ENCODE measurements around the gene LIMCH1.

Gene LIMCH1

GRCh38 chr4:41624765-41625164 is 86.8 kb downstream of the LIMCH1 start:
- Histone ChIP-seq H3K27me3 (ENCODE audit: control insufficient read depth in 1 of 2, insufficient read depth in 2 of 2, low read length in 2 of 2) (no peaks in the 10 kb centered on the region), H3K4me1 (ENCODE audit: control insufficient read depth, insufficient read depth, low read length) (no peaks in the 10 kb centered on the region), H3K9ac (ENCODE audit: low read length in 2 of 2) (no peak overlapping the region), H3K9me3 (ENCODE audit: control insufficient read depth in 2 of 2, low read length in 2 of 2) (no peaks in the 10 kb centered on the region), H3K27ac (ENCODE audit: low read length) (no peak overlapping the region), H3K36me3 (ENCODE audit: control insufficient read depth in 2 of 2, insufficient read depth in 2 of 2, low read length in 2 of 2) (no peaks in the 10 kb centered on the region), H3K4me3 (ENCODE audit: low read length in 2 of 2) (no peak overlapping the region)

- Histone ChIP-seq H3K4me1 (ENCODE audit: control insufficient read depth, insufficient read depth, low read length) (no peaks in the 10 kb centered on the region), H3K27ac (ENCODE audit: low read length) (no peak overlapping the region), H3K9me3 (ENCODE audit: control insufficient read depth in 2 of 2, low read length in 2 of 2) (no peaks in the 10 kb centered on the region), H3K27me3 (ENCODE audit: control insufficient read depth in 1 of 2, insufficient read depth in 2 of 2, low read length in 2 of 2) (no peaks in the 10 kb centered on the region), H3K4me3 (ENCODE audit: low read length in 2 of 2) (no peak overlapping the region), H3K36me3 (ENCODE audit: control insufficient read depth in 2 of 2, insufficient read depth in 2 of 2, low read length in 2 of 2) (no peaks in the 10 kb centered on the region), H3K9ac (ENCODE audit: low read length in 2 of 2) (no peak overlapping the region)
These were observed 87.6 kb downstream of the LIMCH1 start for GRCh38 chr4:41625531-41625930.

GRCh38 chr4:41628936-41629335 is 91.0 kb downstream of the LIMCH1 start:
- H3K27ac ChIP-seq (ENCODE audit: low read length) = no peak overlapping the region
- no peaks in the 10 kb centered on the region for H3K36me3 ChIP-seq (ENCODE audit: control insufficient read depth in 2 of 2, insufficient read depth in 2 of 2, low read length in 2 of 2)
- no peaks in the 10 kb centered on the region for H3K4me1 ChIP-seq (ENCODE audit: control insufficient read depth, insufficient read depth, low read length)
- no peak overlapping the region for H3K9ac ChIP-seq (ENCODE audit: low read length in 2 of 2)
- H3K27me3 ChIP-seq (ENCODE audit: control insufficient read depth in 1 of 2, insufficient read depth in 2 of 2, low read length in 2 of 2) = no peaks in the 10 kb centered on the region
- H3K4me3 ChIP-seq (ENCODE audit: low read length in 2 of 2) = no peak overlapping the region
- no peaks in the 10 kb centered on the region for H3K9me3 ChIP-seq (ENCODE audit: control insufficient read depth in 2 of 2, low read length in 2 of 2)

GRCh38 chr4:41631523-41631922 is 93.6 kb downstream of the LIMCH1 start:
- no peak overlapping the region for H3K27ac ChIP-seq (ENCODE audit: low read length)
- H3K9ac ChIP-seq (ENCODE audit: low read length in 2 of 2) = no peak overlapping the region
- no peaks in the 10 kb centered on the region for H3K27me3 ChIP-seq (ENCODE audit: control insufficient read depth in 1 of 2, insufficient read depth in 2 of 2, low read length in 2 of 2)
- no peaks in the 10 kb centered on the region for H3K9me3 ChIP-seq (ENCODE audit: control insufficient read depth in 2 of 2, low read length in 2 of 2)
- H3K36me3 ChIP-seq (ENCODE audit: control insufficient read depth in 2 of 2, insufficient read depth in 2 of 2, low read length in 2 of 2) = no peaks in the 10 kb centered on the region
- no peak overlapping the region for H3K4me3 ChIP-seq (ENCODE audit: low read length in 2 of 2)
- no peaks in the 10 kb centered on the region for H3K4me1 ChIP-seq (ENCODE audit: control insufficient read depth, insufficient read depth, low read length)

- H3K4me1 ChIP-seq (ENCODE audit: control insufficient read depth, insufficient read depth, low read length) = no peaks in the 10 kb centered on the region
- no peaks in the 10 kb centered on the region for H3K27me3 ChIP-seq (ENCODE audit: control insufficient read depth in 1 of 2, insufficient read depth in 2 of 2, low read length in 2 of 2)
- no peak overlapping the region for H3K27ac ChIP-seq (ENCODE audit: low read length)
- no peaks in the 10 kb centered on the region for H3K36me3 ChIP-seq (ENCODE audit: control insufficient read depth in 2 of 2, insufficient read depth in 2 of 2, low read length in 2 of 2)
- H3K4me3 ChIP-seq (ENCODE audit: low read length in 2 of 2) = no peak overlapping the region
- no peak overlapping the region for H3K9ac ChIP-seq (ENCODE audit: low read length in 2 of 2)
- no peaks in the 10 kb centered on the region for H3K9me3 ChIP-seq (ENCODE audit: control insufficient read depth in 2 of 2, low read length in 2 of 2)
These were observed 94.6 kb downstream of the LIMCH1 start for GRCh38 chr4:41632481-41633073.

GRCh38 chr4:41633321-41633720 is 95.4 kb downstream of the LIMCH1 start:
- H3K27me3 ChIP-seq (ENCODE audit: control insufficient read depth in 1 of 2, insufficient read depth in 2 of 2, low read length in 2 of 2) = no peaks in the 10 kb centered on the region
- no peak overlapping the region for H3K4me3 ChIP-seq (ENCODE audit: low read length in 2 of 2)
- H3K4me1 ChIP-seq (ENCODE audit: control insufficient read depth, insufficient read depth, low read length) = no peaks in the 10 kb centered on the region
- no peak overlapping the region for H3K27ac ChIP-seq (ENCODE audit: low read length)
- no peaks in the 10 kb centered on the region for H3K9me3 ChIP-seq (ENCODE audit: control insufficient read depth in 2 of 2, low read length in 2 of 2)
- H3K36me3 ChIP-seq (ENCODE audit: control insufficient read depth in 2 of 2, insufficient read depth in 2 of 2, low read length in 2 of 2) = no peaks in the 10 kb centered on the region
- H3K9ac ChIP-seq (ENCODE audit: low read length in 2 of 2) = no peak overlapping the region

GRCh38 chr4:41635441-41635840 is 97.5 kb downstream of the LIMCH1 start:
- Histone ChIP-seq H3K27me3 (ENCODE audit: control insufficient read depth in 1 of 2, insufficient read depth in 2 of 2, low read length in 2 of 2) (no peaks in the 10 kb centered on the region), H3K4me1 (ENCODE audit: control insufficient read depth, insufficient read depth, low read length) (no peaks in the 10 kb centered on the region), H3K36me3 (ENCODE audit: control insufficient read depth in 2 of 2, insufficient read depth in 2 of 2, low read length in 2 of 2) (no peaks in the 10 kb centered on the region), H3K4me3 (ENCODE audit: low read length in 2 of 2) (no peak overlapping the region), H3K9me3 (ENCODE audit: control insufficient read depth in 2 of 2, low read length in 2 of 2) (no peaks in the 10 kb centered on the region), H3K9ac (ENCODE audit: low read length in 2 of 2) (no peak overlapping the region), H3K27ac (ENCODE audit: low read length) (no peak overlapping the region)

GRCh38 chr4:41638203-41638602 is 100.2 kb downstream of the LIMCH1 start:
- H3K9ac ChIP-seq (ENCODE audit: low read length in 2 of 2) = no peak overlapping the region
- no peak overlapping the region for H3K4me3 ChIP-seq (ENCODE audit: low read length in 2 of 2)
- H3K27ac ChIP-seq (ENCODE audit: low read length) = no peak overlapping the region
- H3K9me3 ChIP-seq (ENCODE audit: control insufficient read depth in 2 of 2, low read length in 2 of 2) = no peaks in the 10 kb centered on the region
- H3K27me3 ChIP-seq (ENCODE audit: control insufficient read depth in 1 of 2, insufficient read depth in 2 of 2, low read length in 2 of 2) = peaks cover 0 to 3% of the 10 kb centered on the region in 2 donors
- H3K36me3 ChIP-seq (ENCODE audit: control insufficient read depth in 2 of 2, insufficient read depth in 2 of 2, low read length in 2 of 2) = no peaks in the 10 kb centered on the region
- no peaks in the 10 kb centered on the region for H3K4me1 ChIP-seq (ENCODE audit: control insufficient read depth, insufficient read depth, low read length)

GRCh38 chr4:41638866-41639265 is 100.9 kb downstream of the LIMCH1 start:
- Histone ChIP-seq H3K27me3 (ENCODE audit: control insufficient read depth in 1 of 2, insufficient read depth in 2 of 2, low read length in 2 of 2) (peaks cover 0 to 3% of the 10 kb centered on the region in 2 donors), H3K36me3 (ENCODE audit: control insufficient read depth in 2 of 2, insufficient read depth in 2 of 2, low read length in 2 of 2) (no peaks in the 10 kb centered on the region), H3K9ac (ENCODE audit: low read length in 2 of 2) (no peak overlapping the region), H3K27ac (ENCODE audit: low read length) (no peak overlapping the region), H3K4me3 (ENCODE audit: low read length in 2 of 2) (no peak overlapping the region), H3K4me1 (ENCODE audit: control insufficient read depth, insufficient read depth, low read length) (no peaks in the 10 kb centered on the region), H3K9me3 (ENCODE audit: control insufficient read depth in 2 of 2, low read length in 2 of 2) (no peaks in the 10 kb centered on the region)

- no peak overlapping the region for H3K27ac ChIP-seq (ENCODE audit: low read length)
- H3K36me3 ChIP-seq (ENCODE audit: control insufficient read depth in 2 of 2, insufficient read depth in 2 of 2, low read length in 2 of 2) = no peaks in the 10 kb centered on the region
- H3K9me3 ChIP-seq (ENCODE audit: control insufficient read depth in 2 of 2, low read length in 2 of 2) = no peaks in the 10 kb centered on the region
- H3K4me1 ChIP-seq (ENCODE audit: control insufficient read depth, insufficient read depth, low read length) = peaks cover 2% of the 10 kb centered on the region
- H3K9ac ChIP-seq (ENCODE audit: low read length in 2 of 2) = no peak overlapping the region
- peaks cover under 1 to 3% of the 10 kb centered on the region in 2 donors for H3K27me3 ChIP-seq (ENCODE audit: control insufficient read depth in 1 of 2, insufficient read depth in 2 of 2, low read length in 2 of 2)
- H3K4me3 ChIP-seq (ENCODE audit: low read length in 2 of 2) = no peak overlapping the region
These were observed 101.3 kb downstream of the LIMCH1 start for GRCh38 chr4:41639291-41639690.

- Histone ChIP-seq H3K9me3 (ENCODE audit: control insufficient read depth in 2 of 2, low read length in 2 of 2) (no peaks in the 10 kb centered on the region), H3K27me3 (ENCODE audit: control insufficient read depth in 1 of 2, insufficient read depth in 2 of 2, low read length in 2 of 2) (peaks cover 2 to 3% of the 10 kb centered on the region in 2 donors), H3K4me1 (ENCODE audit: control insufficient read depth, insufficient read depth, low read length) (peaks cover 6% of the 10 kb centered on the region), H3K4me3 (ENCODE audit: low read length in 2 of 2) (no peak overlapping the region), H3K27ac (ENCODE audit: low read length) (no peak overlapping the region), H3K9ac (ENCODE audit: low read length in 2 of 2) (no peak overlapping the region), H3K36me3 (ENCODE audit: control insufficient read depth in 2 of 2, insufficient read depth in 2 of 2, low read length in 2 of 2) (no peaks in the 10 kb centered on the region)
These were observed 102.9 kb downstream of the LIMCH1 start for GRCh38 chr4:41640906-41641305.

Measured in stomach smooth muscle (tissue), 2 donors.